Measurements from ENCODE around the gene RAD51B. TPM values are rescaled to one million over a fixed set of nuclear protein-coding genes. Genes with fewer than 3 reads are reported as not detected.

RAD51B gene
- total and polyA plus RNA-seq, 9 of the 15 experiments (the other 6 are each of a cell fraction or from before 2014, with no cell fraction given): 8.5 to 17.3 (median 11.3) TPM

DNA sequence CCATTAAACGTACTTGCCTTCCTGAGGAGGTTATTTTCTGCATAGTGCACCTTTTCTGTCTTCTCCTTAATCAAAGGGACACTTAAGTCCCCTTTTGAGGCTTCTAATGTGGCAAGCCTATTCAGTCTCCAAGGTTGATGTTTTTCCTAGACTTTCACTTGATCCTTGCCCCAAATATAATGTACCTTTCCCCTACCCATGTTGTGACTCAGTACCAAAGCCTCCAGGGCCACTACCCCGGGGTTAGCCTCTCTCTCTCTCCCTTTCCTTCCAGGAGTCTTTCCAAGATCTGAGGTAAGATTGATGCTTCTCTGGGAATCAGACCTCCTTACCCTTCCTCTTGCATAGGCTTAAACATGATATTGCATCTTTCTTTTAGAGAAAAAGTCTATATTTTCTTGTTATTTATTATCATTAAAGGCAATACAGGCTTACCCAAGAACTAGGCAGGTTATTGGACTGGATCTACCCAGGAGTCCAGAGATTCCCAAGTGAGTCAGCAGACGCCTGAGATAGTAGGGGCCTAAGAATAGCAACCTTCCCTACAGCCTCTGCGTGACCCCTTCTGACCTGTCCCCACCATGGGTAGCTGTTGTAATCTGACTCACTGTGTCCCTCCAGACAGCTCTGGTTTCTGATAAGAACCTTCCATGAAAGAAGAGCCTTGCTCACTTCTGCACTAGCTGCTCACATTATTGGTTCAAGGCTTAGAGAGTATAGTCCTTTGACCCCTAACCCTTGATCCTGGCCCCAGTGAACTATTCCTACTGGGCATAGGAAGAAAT is 800.4 kb downstream of the RAD51B start (continued):
- no peak for TF ChIP-seq SIRT6 (IDR thresholded peaks at IDR 0.05; ENCODE audit: low read depth, low read length)
- TF ChIP-seq CTBP1 (IDR thresholded peaks at IDR 0.05; ENCODE audit: borderline replicate concordance): peak; percentile 48; the same call in 1 of the 2 replicates
- TF ChIP-seq, protein P1, sequence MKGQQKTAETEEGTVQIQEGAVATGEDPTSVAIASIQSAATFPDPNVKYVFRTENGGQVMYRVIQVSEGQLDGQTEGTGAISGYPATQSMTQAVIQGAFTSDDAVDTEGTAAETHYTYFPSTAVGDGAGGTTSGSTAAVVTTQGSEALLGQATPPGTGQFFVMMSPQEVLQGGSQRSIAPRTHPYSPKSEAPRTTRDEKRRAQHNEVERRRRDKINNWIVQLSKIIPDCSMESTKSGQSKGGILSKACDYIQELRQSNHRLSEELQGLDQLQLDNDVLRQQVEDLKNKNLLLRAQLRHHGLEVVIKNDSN (CRISPR knock-in tag; IDR thresholded peaks at IDR 0.05): no peak
- TF ChIP-seq HDGF (IDR thresholded peaks at IDR 0.05): no peak
- TF ChIP-seq SP1 (CRISPR knock-in tag; IDR thresholded peaks at IDR 0.05): no peak
- no peak for TF ChIP-seq HCFC1 (IDR thresholded peaks at IDR 0.05; ENCODE audit: low read depth, low read length)
- no peak for TF ChIP-seq RFX5 (IDR thresholded peaks at IDR 0.05; ENCODE audit: low read depth, low read length)
- TF ChIP-seq, protein P2, sequence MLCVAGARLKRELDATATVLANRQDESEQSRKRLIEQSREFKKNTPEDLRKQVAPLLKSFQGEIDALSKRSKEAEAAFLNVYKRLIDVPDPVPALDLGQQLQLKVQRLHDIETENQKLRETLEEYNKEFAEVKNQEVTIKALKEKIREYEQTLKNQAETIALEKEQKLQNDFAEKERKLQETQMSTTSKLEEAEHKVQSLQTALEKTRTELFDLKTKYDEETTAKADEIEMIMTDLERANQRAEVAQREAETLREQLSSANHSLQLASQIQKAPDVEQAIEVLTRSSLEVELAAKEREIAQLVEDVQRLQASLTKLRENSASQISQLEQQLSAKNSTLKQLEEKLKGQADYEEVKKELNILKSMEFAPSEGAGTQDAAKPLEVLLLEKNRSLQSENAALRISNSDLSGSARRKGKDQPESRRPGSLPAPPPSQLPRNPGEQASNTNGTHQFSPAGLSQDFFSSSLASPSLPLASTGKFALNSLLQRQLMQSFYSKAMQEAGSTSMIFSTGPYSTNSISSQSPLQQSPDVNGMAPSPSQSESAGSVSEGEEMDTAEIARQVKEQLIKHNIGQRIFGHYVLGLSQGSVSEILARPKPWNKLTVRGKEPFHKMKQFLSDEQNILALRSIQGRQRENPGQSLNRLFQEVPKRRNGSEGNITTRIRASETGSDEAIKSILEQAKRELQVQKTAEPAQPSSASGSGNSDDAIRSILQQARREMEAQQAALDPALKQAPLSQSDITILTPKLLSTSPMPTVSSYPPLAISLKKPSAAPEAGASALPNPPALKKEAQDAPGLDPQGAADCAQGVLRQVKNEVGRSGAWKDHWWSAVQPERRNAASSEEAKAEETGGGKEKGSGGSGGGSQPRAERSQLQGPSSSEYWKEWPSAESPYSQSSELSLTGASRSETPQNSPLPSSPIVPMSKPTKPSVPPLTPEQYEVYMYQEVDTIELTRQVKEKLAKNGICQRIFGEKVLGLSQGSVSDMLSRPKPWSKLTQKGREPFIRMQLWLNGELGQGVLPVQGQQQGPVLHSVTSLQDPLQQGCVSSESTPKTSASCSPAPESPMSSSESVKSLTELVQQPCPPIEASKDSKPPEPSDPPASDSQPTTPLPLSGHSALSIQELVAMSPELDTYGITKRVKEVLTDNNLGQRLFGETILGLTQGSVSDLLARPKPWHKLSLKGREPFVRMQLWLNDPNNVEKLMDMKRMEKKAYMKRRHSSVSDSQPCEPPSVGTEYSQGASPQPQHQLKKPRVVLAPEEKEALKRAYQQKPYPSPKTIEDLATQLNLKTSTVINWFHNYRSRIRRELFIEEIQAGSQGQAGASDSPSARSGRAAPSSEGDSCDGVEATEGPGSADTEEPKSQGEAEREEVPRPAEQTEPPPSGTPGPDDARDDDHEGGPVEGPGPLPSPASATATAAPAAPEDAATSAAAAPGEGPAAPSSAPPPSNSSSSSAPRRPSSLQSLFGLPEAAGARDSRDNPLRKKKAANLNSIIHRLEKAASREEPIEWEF (CRISPR knock-in tag; IDR thresholded peaks at IDR 0.05): no peak
- TF ChIP-seq SPI1 (IDR thresholded peaks at IDR 0.05; ENCODE audit: borderline replicate concordance, low read depth, low read length): 0 out of 2 replicates have a peak, but pooled peaks have one; percentile 3
- no peak for TF ChIP-seq SRSF9 (IDR thresholded peaks at IDR 0.05; ENCODE audit: borderline replicate concordance, low read depth, low read length)
- TF ChIP-seq HNRNPL (IDR thresholded peaks at IDR 0.05; ENCODE audit: low read depth, low read length): no peak
- TF ChIP-seq, protein P3, sequence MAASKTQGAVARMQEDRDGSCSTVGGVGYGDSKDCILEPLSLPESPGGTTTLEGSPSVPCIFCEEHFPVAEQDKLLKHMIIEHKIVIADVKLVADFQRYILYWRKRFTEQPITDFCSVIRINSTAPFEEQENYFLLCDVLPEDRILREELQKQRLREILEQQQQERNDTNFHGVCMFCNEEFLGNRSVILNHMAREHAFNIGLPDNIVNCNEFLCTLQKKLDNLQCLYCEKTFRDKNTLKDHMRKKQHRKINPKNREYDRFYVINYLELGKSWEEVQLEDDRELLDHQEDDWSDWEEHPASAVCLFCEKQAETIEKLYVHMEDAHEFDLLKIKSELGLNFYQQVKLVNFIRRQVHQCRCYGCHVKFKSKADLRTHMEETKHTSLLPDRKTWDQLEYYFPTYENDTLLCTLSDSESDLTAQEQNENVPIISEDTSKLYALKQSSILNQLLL (CRISPR knock-in tag; IDR thresholded peaks at IDR 0.05; ENCODE audit: borderline replicate concordance): no peak
- no peak for TF ChIP-seq JUNB (CRISPR knock-in tag; conservative IDR thresholded peaks at IDR 0.05)
- no peak for TF ChIP-seq ZBTB7A (IDR thresholded peaks at IDR 0.05; ENCODE audit: borderline replicate concordance, control insufficient read depth, low read depth, low read length)
- no peak for TF ChIP-seq FIP1L1 (IDR thresholded peaks at IDR 0.05; ENCODE audit: low read depth, low read length, poor library complexity, severe bottlenecking)
- TF ChIP-seq, protein P4, sequence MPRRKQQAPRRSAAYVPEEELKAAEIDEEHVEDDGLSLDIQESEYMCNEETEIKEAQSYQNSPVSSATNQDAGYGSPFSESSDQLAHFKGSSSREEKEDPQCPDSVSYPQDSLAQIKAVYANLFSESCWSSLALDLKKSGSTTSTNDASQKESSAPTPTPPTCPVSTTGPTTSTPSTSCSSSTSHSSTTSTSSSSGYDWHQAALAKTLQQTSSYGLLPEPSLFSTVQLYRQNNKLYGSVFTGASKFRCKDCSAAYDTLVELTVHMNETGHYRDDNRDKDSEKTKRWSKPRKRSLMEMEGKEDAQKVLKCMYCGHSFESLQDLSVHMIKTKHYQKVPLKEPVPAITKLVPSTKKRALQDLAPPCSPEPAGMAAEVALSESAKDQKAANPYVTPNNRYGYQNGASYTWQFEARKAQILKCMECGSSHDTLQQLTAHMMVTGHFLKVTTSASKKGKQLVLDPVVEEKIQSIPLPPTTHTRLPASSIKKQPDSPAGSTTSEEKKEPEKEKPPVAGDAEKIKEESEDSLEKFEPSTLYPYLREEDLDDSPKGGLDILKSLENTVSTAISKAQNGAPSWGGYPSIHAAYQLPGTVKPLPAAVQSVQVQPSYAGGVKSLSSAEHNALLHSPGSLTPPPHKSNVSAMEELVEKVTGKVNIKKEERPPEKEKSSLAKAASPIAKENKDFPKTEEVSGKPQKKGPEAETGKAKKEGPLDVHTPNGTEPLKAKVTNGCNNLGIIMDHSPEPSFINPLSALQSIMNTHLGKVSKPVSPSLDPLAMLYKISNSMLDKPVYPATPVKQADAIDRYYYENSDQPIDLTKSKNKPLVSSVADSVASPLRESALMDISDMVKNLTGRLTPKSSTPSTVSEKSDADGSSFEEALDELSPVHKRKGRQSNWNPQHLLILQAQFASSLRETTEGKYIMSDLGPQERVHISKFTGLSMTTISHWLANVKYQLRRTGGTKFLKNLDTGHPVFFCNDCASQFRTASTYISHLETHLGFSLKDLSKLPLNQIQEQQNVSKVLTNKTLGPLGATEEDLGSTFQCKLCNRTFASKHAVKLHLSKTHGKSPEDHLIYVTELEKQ (CRISPR knock-in tag; IDR thresholded peaks at IDR 0.05): no peak

Data from K562 (cell line).